Measurements from ENCODE around the gene PSMB7.

PSMB7 gene

DNA sequence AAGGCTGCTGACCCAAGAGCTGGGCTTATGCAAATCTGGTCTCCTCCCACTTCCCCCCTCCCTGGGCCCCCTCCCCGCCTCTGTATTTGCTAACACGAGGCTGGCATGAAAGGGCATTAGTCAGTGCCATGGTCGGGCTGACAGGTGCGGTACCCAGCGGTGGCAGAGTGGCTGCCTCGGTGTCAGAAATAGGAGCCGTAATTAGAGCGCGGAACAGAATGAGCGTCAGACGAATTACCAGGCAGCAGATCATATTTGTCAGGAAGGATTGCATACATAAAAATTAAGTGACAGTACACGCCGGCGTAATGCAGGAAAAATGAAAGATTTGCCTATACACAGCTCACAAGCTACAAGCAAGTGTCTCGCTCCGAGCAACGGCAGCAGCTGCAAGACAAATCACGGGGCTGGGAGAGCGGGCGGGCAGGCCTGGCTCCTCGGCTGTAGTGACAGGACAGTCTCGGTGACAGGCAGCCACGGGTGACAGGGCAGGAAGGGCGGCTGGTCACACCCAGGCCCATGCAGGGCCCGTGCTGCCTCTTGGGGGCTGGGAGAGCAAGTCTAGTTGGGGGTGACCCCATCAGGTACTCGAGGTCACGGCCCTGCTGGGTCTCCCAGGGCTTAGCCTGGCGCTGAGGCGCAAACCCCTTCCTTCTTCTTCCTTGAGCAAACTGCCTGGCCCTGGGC is 85.1 kb downstream of the PSMB7 start:
- 97% methylated on average over 26 of the region's 29 CpGs for WGBS
- H3K4ac ChIP-seq (ENCODE audit: low read depth in 1 of 2, low read length in 2 of 2), result no peak overlapping the region

DNA sequence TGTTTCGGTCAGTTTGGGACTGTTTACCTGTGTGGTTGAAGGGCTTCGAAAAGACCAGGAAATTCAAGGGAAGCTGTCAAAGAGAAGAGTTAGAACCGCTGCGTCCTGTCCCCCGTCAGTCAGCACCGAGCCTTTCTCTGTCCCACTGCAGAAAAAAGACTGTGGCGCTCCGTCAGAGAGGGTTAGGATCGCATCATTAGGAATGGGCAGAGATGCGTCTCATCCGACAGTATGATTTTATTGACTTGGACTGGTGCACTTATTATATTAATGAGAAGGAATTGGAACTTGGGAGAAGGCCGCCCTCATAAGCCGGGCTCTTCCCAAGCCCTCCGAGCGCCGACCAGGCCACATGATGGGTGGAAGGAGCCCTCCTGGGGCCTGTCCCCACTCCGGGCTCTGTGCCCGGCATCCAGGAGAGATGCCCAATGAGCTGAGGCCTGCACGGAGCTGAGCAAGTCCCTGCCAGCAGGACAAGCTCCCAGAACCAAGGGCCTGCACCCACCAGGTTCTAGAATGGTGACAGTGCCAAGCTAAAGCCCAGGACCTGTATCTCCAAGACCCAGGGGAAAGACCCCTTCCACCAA is 85.9 kb downstream of the PSMB7 start:
- peaks cover 6% of the 10 kb centered on the region for H3K4me1 ChIP-seq (ENCODE audit: control insufficient read depth, insufficient read depth, low read depth, low read length)
- H2BK12ac ChIP-seq (ENCODE audit: low read length in 2 of 2), result no peak overlapping the region
- no peak overlapping the region for H2AFZ ChIP-seq (ENCODE audit: low read depth, low read length)
- no peak overlapping the region for H2BK120ac ChIP-seq (ENCODE audit: low read depth, low read length)
- no peak overlapping the region for H3K18ac ChIP-seq (ENCODE audit: low read depth in 1 of 2, low read length in 2 of 2)
- H3K4ac ChIP-seq (ENCODE audit: low read depth in 1 of 2, low read length in 2 of 2), result no peak overlapping the region
- H4K8ac ChIP-seq (ENCODE audit: low read length), result no peak overlapping the region
- no peak overlapping the region for H2BK15ac ChIP-seq (ENCODE audit: low read depth, poor library complexity, severe bottlenecking)
- H2BK5ac ChIP-seq (ENCODE audit: low read depth, low read length, poor library complexity, severe bottlenecking), result no peak overlapping the region
- H3K9ac ChIP-seq (ENCODE audit: low read length), result no peak overlapping the region
- H3K79me1 ChIP-seq (replicated peaks; ENCODE audit: low read length, poor library complexity, severe bottlenecking), result peaks cover 63% of the 10 kb centered on the region
- H3K4me3 ChIP-seq (ENCODE audit: insufficient read depth in 1 of 2, low read depth in 1 of 2, low read length in 2 of 2), result no peak overlapping the region
- H3K27me3 ChIP-seq (ENCODE audit: control insufficient read depth in 1 of 2, insufficient read depth in 1 of 2, low read length in 2 of 2), result no peaks in the 10 kb centered on the region
- H3K14ac ChIP-seq (ENCODE audit: low read length in 2 of 2), result no peak overlapping the region
- H3K23ac ChIP-seq (ENCODE audit: low read length in 2 of 2), result no peak overlapping the region
- no peak overlapping the region for H3K27ac ChIP-seq (ENCODE audit: low read length, poor library complexity, severe bottlenecking)
- H3K36me3 ChIP-seq (ENCODE audit: control insufficient read depth in 1 of 2, insufficient read depth in 2 of 2, low read depth in 1 of 2, low read length in 2 of 2), result peaks cover 96 to 97% of the 10 kb centered on the region in 2 experiments
- no peak overlapping the region for H2AK5ac ChIP-seq (ENCODE audit: low read length, severe bottlenecking)
- 93% methylated on average over 19 of the region's 19 CpGs for WGBS
- no peaks in the 10 kb centered on the region for H3K9me3 ChIP-seq (ENCODE audit: control insufficient read depth, low read length)
- H3K4me2 ChIP-seq (ENCODE audit: low read length, poor library complexity, severe bottlenecking), result no peak overlapping the region
- no peak for DNase-seq
- no peak overlapping the region for H4K91ac ChIP-seq (ENCODE audit: low read length)

More for the DNA sequence above, 85.1 kb downstream of the PSMB7 start:
- H3K9me3 ChIP-seq (ENCODE audit: control insufficient read depth, low read length), result no peaks in the 10 kb centered on the region
- no peak overlapping the region for H3K27ac ChIP-seq (ENCODE audit: low read length, poor library complexity, severe bottlenecking)
- H3K27me3 ChIP-seq (ENCODE audit: control insufficient read depth in 1 of 2, insufficient read depth in 1 of 2, low read length in 2 of 2), result no peaks in the 10 kb centered on the region
- no peak overlapping the region for H2AFZ ChIP-seq (ENCODE audit: low read depth, low read length)
- H4K8ac ChIP-seq (ENCODE audit: low read length), result no peak overlapping the region
- no peak overlapping the region for H3K4me2 ChIP-seq (ENCODE audit: low read length, poor library complexity, severe bottlenecking)
- no peak overlapping the region for H4K91ac ChIP-seq (ENCODE audit: low read length)
- no peak overlapping the region for H2BK120ac ChIP-seq (ENCODE audit: low read depth, low read length)
- H3K4me1 ChIP-seq (ENCODE audit: control insufficient read depth, insufficient read depth, low read depth, low read length), result peaks cover 5% of the 10 kb centered on the region
- H3K18ac ChIP-seq (ENCODE audit: low read depth in 1 of 2, low read length in 2 of 2), result no peak overlapping the region
- H3K14ac ChIP-seq (ENCODE audit: low read length in 2 of 2), result no peak overlapping the region
- no peak overlapping the region for H3K23ac ChIP-seq (ENCODE audit: low read length in 2 of 2)
- H3K9ac ChIP-seq (ENCODE audit: low read length), result no peak overlapping the region
- peak overlapping the region in 1 of 2 experiments; percentile 13 for H2BK12ac ChIP-seq (ENCODE audit: low read length in 2 of 2)
- peaks cover 99% of the 10 kb centered on the region in 2 experiments for H3K36me3 ChIP-seq (ENCODE audit: control insufficient read depth in 1 of 2, insufficient read depth in 2 of 2, low read depth in 1 of 2, low read length in 2 of 2)
- no peak overlapping the region for H2AK5ac ChIP-seq (ENCODE audit: low read length, severe bottlenecking)
- no peak overlapping the region for H3K4me3 ChIP-seq (ENCODE audit: insufficient read depth in 1 of 2, low read depth in 1 of 2, low read length in 2 of 2)
- H3K79me1 ChIP-seq (replicated peaks; ENCODE audit: low read length, poor library complexity, severe bottlenecking), result peaks cover 57% of the 10 kb centered on the region
- no peak overlapping the region for H2BK5ac ChIP-seq (ENCODE audit: low read depth, low read length, poor library complexity, severe bottlenecking)
- H2BK15ac ChIP-seq (ENCODE audit: low read depth, poor library complexity, severe bottlenecking), result no peak overlapping the region
- DNase-seq, result no peak

DNA sequence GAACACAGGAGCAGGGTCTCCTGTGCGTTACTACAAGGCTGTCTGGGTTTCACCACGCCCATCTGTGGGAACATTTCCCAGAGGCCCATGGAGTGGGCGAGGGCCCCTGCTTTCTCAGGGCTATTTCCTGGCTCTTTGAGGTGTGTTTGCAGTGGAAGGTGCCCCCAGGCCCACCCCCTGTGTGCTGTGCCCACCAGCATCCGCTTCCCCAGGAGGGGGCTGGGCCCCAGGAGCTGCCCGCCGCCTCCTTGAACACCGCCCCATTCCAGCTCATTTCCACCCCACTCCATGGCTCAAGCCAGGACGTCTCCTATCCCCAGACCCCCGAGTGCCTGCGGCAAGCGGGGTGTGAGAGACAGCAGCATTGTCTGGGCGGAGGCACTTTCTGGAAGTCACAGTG is 87.0 kb downstream of the PSMB7 start:
- Histone ChIP-seq H2BK120ac (ENCODE audit: low read depth, low read length) (no peak overlapping the region), H2BK5ac (ENCODE audit: low read depth, low read length, poor library complexity, severe bottlenecking) (no peak overlapping the region), H4K91ac (ENCODE audit: low read length) (no peak overlapping the region), H3K27ac (ENCODE audit: low read length, poor library complexity, severe bottlenecking) (no peak overlapping the region), H2AK5ac (ENCODE audit: low read length, severe bottlenecking) (no peak overlapping the region), H3K18ac (ENCODE audit: low read depth in 1 of 2, low read length in 2 of 2) (no peak overlapping the region), H2AFZ (ENCODE audit: low read depth, low read length) (no peak overlapping the region), H3K9me3 (ENCODE audit: control insufficient read depth, low read length) (no peaks in the 10 kb centered on the region), H3K14ac (ENCODE audit: low read length in 2 of 2) (no peak overlapping the region), H3K4ac (ENCODE audit: low read depth in 1 of 2, low read length in 2 of 2) (no peak overlapping the region), H3K9ac (ENCODE audit: low read length) (no peak overlapping the region), H3K4me2 (ENCODE audit: low read length, poor library complexity, severe bottlenecking) (no peak overlapping the region), H3K79me1 (replicated peaks; ENCODE audit: low read length, poor library complexity, severe bottlenecking) (peaks cover 68% of the 10 kb centered on the region), H3K27me3 (ENCODE audit: control insufficient read depth in 1 of 2, insufficient read depth in 1 of 2, low read length in 2 of 2) (no peaks in the 10 kb centered on the region), H4K8ac (ENCODE audit: low read length) (no peak overlapping the region), H3K4me1 (ENCODE audit: control insufficient read depth, insufficient read depth, low read depth, low read length) (peaks cover 6% of the 10 kb centered on the region), H2BK15ac (ENCODE audit: low read depth, poor library complexity, severe bottlenecking) (no peak overlapping the region), H3K36me3 (ENCODE audit: control insufficient read depth in 1 of 2, insufficient read depth in 2 of 2, low read depth in 1 of 2, low read length in 2 of 2) (peaks cover 97% of the 10 kb centered on the region in 2 experiments), H3K4me3 (ENCODE audit: insufficient read depth in 1 of 2, low read depth in 1 of 2, low read length in 2 of 2) (no peak overlapping the region), H3K23ac (ENCODE audit: low read length in 2 of 2) (no peak overlapping the region), H2BK12ac (ENCODE audit: low read length in 2 of 2) (no peak overlapping the region)
- WGBS, result 96% methylated on average over 12 of the region's 12 CpGs
- DNase-seq, result no peak

DNA sequence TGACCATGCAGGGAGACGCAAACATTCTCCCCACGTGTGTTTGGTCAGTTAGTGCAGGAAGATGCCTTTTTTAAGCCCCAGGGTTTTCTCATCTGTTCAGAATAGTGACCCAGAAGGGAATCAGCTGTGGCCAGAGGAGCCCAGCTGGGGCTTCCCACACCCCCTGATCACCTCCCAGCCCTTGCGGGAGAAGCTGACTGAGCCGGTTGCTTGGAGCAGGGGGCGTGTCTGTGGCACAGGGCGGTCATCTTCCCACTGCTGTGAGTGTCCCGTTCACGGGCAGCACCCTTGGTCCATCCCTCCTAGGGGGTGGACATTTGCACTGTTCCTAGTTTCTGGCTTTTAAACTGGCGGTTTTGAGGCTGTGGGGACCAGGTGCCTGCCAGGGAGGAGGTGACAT is 87.8 kb downstream of the PSMB7 start:
- no peak overlapping the region for H2BK5ac ChIP-seq (ENCODE audit: low read depth, low read length, poor library complexity, severe bottlenecking)
- no peak overlapping the region for H3K4ac ChIP-seq (ENCODE audit: low read depth in 1 of 2, low read length in 2 of 2)
- no peak overlapping the region for H2AFZ ChIP-seq (ENCODE audit: low read depth, low read length)
- peaks cover 97% of the 10 kb centered on the region in 2 experiments for H3K36me3 ChIP-seq (ENCODE audit: control insufficient read depth in 1 of 2, insufficient read depth in 2 of 2, low read depth in 1 of 2, low read length in 2 of 2)
- no peak overlapping the region for H3K4me3 ChIP-seq (ENCODE audit: insufficient read depth in 1 of 2, low read depth in 1 of 2, low read length in 2 of 2)
- no peak overlapping the region for H2BK15ac ChIP-seq (ENCODE audit: low read depth, poor library complexity, severe bottlenecking)
- H3K27ac ChIP-seq (ENCODE audit: low read length, poor library complexity, severe bottlenecking), result no peak overlapping the region
- no peak overlapping the region for H3K9ac ChIP-seq (ENCODE audit: low read length)
- H2BK12ac ChIP-seq (ENCODE audit: low read length in 2 of 2), result no peak overlapping the region
- H2BK120ac ChIP-seq (ENCODE audit: low read depth, low read length), result no peak overlapping the region
- H3K23ac ChIP-seq (ENCODE audit: low read length in 2 of 2), result no peak overlapping the region
- no peak overlapping the region for H4K91ac ChIP-seq (ENCODE audit: low read length)
- H3K27me3 ChIP-seq (ENCODE audit: control insufficient read depth in 1 of 2, insufficient read depth in 1 of 2, low read length in 2 of 2), result no peaks in the 10 kb centered on the region
- DNase-seq, result no peak
- peaks cover 68% of the 10 kb centered on the region for H3K79me1 ChIP-seq (replicated peaks; ENCODE audit: low read length, poor library complexity, severe bottlenecking)
- H3K14ac ChIP-seq (ENCODE audit: low read length in 2 of 2), result no peak overlapping the region
- 90% methylated on average over 9 of the region's 9 CpGs for WGBS
- H4K8ac ChIP-seq (ENCODE audit: low read length), result no peak overlapping the region
- no peak overlapping the region for H3K4me2 ChIP-seq (ENCODE audit: low read length, poor library complexity, severe bottlenecking)
- H3K4me1 ChIP-seq (ENCODE audit: control insufficient read depth, insufficient read depth, low read depth, low read length), result peaks cover 6% of the 10 kb centered on the region
- H2AK5ac ChIP-seq (ENCODE audit: low read length, severe bottlenecking), result no peak overlapping the region
- H3K18ac ChIP-seq (ENCODE audit: low read depth in 1 of 2, low read length in 2 of 2), result no peak overlapping the region
- no peaks in the 10 kb centered on the region for H3K9me3 ChIP-seq (ENCODE audit: control insufficient read depth, low read length)

All from mesenchymal stem cell (in vitro differentiated cells and primary cell).